AG09319 (cell line): ENCODE measurements around the gene PDE8B.

Source experiments
- DNase-seq: peaks from one replicate; pipeline ENCODE4 v3.0.0-alpha.2; 2010; ENCODE audit warnings: low read depth; ENCODE audit errors: extremely low read depth
- TF ChIP-seq, protein P1 (sequence below): IDR thresholded peaks from 2 replicates; pipeline ENCODE4 v1.5.1; 2011; ENCODE audit warnings: low read depth, mild to moderate bottlenecking, inconsistent platforms, low read length, moderate library complexity

The PDE8B gene

DNA sequence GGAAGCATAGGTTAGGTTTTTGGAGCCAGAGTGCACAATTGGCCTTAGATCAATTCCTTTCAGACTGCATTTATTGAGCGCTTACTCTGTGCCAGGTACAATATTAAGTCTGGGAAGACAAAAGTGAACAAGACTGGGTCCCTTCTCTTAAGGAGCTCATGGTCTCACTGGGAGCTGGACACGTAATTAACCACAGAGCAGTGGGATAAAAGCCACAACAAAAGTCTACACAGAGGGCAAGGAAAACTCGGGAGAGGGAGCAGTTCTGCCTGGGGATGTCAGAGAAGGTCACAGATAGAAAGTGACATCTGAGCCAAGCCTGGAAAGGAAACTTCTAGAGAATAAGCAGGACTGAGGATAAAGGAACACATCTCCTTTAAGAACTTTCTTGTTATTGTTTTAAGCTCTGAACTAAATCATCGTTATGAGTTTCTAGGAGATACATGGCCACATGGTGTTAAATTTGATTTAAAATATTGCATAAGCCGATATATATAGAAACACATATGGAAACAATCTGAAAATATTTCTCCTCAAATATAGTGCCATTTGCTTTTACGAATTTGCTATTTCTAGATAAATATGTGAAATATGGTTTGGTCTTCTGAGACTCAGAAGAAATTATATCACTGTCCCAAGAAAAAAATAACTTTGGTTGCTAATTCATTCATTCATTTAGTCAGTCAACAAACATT, 40.1 kb upstream of the PDE8B start:
- TF ChIP-seq, protein P1, sequence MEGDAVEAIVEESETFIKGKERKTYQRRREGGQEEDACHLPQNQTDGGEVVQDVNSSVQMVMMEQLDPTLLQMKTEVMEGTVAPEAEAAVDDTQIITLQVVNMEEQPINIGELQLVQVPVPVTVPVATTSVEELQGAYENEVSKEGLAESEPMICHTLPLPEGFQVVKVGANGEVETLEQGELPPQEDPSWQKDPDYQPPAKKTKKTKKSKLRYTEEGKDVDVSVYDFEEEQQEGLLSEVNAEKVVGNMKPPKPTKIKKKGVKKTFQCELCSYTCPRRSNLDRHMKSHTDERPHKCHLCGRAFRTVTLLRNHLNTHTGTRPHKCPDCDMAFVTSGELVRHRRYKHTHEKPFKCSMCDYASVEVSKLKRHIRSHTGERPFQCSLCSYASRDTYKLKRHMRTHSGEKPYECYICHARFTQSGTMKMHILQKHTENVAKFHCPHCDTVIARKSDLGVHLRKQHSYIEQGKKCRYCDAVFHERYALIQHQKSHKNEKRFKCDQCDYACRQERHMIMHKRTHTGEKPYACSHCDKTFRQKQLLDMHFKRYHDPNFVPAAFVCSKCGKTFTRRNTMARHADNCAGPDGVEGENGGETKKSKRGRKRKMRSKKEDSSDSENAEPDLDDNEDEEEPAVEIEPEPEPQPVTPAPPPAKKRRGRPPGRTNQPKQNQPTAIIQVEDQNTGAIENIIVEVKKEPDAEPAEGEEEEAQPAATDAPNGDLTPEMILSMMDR, result no peak
- DNase-seq, result no peak

DNA sequence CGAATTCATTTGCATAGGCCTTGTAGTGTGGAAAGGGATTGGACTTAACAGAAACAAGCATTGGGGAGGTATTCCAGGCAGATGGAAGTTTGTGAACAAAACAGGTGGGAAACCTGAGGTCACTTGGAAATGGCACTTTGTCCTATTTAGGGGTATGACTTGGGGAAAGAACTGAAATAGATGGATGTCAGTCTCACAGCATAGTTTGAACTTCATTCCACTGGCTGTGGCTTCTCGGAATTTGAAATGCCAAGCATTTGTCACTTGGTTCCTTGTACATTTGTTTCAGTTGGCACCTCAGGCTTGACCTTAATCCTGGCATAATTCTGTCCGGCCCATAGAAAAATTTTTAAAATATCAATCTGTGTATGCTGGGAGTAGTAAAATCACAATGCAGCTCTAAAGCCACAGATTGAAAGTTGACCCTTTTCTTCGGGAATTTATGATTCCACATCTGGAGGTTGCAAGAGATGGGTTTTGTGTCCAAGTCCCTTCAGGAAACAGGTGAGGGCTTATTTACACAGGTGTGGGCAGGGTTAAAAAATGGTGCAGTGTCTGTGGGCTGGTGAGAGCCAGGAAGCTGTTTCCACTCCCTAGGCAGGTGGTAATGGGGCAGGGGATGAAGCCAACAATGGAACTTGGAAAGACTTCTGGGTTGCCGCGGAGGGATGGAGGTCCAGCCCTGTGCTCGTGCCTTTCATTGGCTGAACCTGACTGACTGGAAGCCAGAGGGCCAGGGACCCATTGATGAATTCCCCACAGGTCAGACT, 39.2 kb upstream of the PDE8B start:
- TF ChIP-seq, protein P1, result no peak
- no peak for DNase-seq

GRCh38 chr5:77172713-77173328, 37.7 kb upstream of the PDE8B start:
- TF ChIP-seq, protein P1, result no peak
- no peak for DNase-seq

DNA sequence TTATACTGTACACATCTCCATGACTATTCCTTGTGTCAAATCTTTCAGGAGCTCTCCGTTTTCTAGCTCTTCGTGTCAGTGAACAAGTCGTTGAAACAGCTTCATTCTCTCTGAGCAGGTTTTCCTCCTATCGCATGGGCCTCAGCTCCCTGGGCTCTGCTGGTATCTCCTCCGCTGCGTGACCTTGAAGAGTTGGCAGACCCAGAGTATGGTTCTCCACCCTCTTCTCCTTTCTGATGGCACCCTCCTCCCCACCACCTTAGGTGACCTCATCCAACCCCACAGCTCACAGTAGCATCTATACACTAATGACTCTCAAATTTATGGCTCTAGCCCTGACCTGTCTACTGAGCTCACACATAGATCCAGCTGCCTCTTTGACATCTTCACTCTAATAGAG, 36.0 kb upstream of the PDE8B start:
- no peak for DNase-seq
- TF ChIP-seq, protein P1, result no peak

- TF ChIP-seq, protein P1, result no peak
- no peak for DNase-seq
Measured at GRCh38 chr5:77175231-77175630, 35.2 kb upstream of the PDE8B start.

DNA sequence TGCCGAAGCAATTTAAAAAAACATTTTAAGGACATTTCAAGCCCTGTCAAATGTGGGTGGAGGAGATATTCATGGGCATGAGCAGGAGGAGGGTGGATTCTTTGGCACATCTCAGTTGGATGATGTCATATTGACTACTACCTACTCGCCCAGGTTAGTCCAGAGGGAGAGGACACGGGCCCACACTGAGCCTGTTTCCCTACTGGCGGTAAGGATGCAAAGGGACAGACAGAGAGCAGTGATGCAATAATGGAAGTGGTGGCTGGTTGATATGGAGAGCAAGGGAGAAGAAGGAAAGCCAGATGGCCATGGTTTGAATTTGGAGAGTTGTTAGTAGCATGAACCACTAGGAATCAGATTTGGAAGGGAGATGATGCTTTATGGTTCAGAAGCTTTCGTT, 34.1 kb upstream of the PDE8B start:
- DNase-seq, result no peak
- TF ChIP-seq, protein P1, result no peak

DNA sequence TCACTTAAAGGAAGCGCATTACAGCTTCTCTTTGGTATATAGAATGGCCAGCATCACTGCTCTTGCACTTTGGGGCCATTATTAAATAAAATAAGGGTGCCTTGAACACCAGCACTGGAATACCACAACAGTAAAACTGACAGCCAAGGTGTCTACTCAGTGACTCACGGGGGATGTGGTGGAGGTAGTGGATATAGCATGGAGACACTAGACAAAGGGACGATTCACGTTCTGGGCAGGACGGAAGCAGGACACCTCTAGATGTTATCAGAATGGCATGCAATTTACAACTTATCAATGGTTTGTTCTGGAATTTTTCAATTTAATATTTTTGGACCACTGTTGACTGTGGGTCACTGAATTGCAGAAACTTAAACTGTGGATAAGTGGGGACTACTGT, 32.9 kb upstream of the PDE8B start:
- TF ChIP-seq, protein P1, result no peak
- no peak for DNase-seq
